Measurements from ENCODE around the gene SPECC1. TPM values are rescaled to one million over a fixed set of nuclear protein-coding genes. Genes with fewer than 3 reads are reported as not detected.

Gene SPECC1
- total RNA-seq, 1 experiment from 2014 or later, result 43.5 TPM

GRCh38 chr17:20278805-20279204 lies 269.6 kb downstream of the SPECC1 start:
- peaks cover 0 to 5% of the 10 kb centered on the region in 2 experiments; a peak in 1 of 4 replicates for H3K4me1 ChIP-seq (ENCODE audit: control insufficient read depth in 1 of 2, insufficient read depth in 2 of 2, low read length in 2 of 2)
- intact Hi-C loops (cut with micrococcal nuclease), result no loop called here
- no peaks in the 10 kb centered on the region for H3K9me3 ChIP-seq (ENCODE audit: control insufficient read depth in 1 of 2, insufficient read depth in 1 of 2, low read depth in 1 of 2, low read length in 2 of 2)
- no peak overlapping the region for H2AFZ ChIP-seq (ENCODE audit: low read depth, low read length, poor library complexity, severe bottlenecking)
- RAD21 ChIA-PET (ENCODE audit: low non-redundant PET in 1 of 2, low total read pairs in 2 of 2, uncharacterized antibody in 2 of 2, unreplicated experiment in 2 of 2), result no interaction called here
- no peaks in the 10 kb centered on the region for H3K9me2 ChIP-seq (ENCODE audit: insufficient read depth)
- TF ChIP-seq ZNF274 (IDR thresholded peaks at IDR 0.05; ENCODE audit: low read depth, low read length) (no peak), YY1 (IDR thresholded peaks at IDR 0.05; ENCODE audit: extremely low read depth, insufficient replicate concordance, low read depth, low read length) (no peak), RAD21 (IDR thresholded peaks at IDR 0.05; ENCODE audit: low read depth) (no peak), ATF3 (IDR thresholded peaks at IDR 0.05) (no peak), EZH2phosphoT487 (IDR thresholded peaks at IDR 0.05; ENCODE audit: borderline replicate concordance) (no peak), REST (IDR thresholded peaks at IDR 0.05; ENCODE audit: low read depth) (no peak), SP1 (IDR thresholded peaks at IDR 0.05; ENCODE audit: low read depth) (no peak), CBX3 (IDR thresholded peaks at IDR 0.05; ENCODE audit: low read depth) (no peak), JUND (IDR thresholded peaks at IDR 0.05) (no peak), SRF (IDR thresholded peaks at IDR 0.05; ENCODE audit: low read depth) (no peak), POLR2A (IDR thresholded peaks at IDR 0.05; ENCODE audit: borderline replicate concordance, extremely low read depth, insufficient read depth, insufficient read length) (no peak), MAX (IDR thresholded peaks at IDR 0.05) (no peak), FOSL1 (IDR thresholded peaks at IDR 0.05; ENCODE audit: low read depth) (no peak), SIN3A (IDR thresholded peaks at IDR 0.05; ENCODE audit: low read depth) (no peak), TCF7L2 (IDR thresholded peaks at IDR 0.05; ENCODE audit: borderline replicate concordance, extremely low read depth, insufficient read depth, insufficient read length) (no peak), ZFX (IDR thresholded peaks at IDR 0.05) (no peak)
- TF ChIP-seq, protein P1, sequence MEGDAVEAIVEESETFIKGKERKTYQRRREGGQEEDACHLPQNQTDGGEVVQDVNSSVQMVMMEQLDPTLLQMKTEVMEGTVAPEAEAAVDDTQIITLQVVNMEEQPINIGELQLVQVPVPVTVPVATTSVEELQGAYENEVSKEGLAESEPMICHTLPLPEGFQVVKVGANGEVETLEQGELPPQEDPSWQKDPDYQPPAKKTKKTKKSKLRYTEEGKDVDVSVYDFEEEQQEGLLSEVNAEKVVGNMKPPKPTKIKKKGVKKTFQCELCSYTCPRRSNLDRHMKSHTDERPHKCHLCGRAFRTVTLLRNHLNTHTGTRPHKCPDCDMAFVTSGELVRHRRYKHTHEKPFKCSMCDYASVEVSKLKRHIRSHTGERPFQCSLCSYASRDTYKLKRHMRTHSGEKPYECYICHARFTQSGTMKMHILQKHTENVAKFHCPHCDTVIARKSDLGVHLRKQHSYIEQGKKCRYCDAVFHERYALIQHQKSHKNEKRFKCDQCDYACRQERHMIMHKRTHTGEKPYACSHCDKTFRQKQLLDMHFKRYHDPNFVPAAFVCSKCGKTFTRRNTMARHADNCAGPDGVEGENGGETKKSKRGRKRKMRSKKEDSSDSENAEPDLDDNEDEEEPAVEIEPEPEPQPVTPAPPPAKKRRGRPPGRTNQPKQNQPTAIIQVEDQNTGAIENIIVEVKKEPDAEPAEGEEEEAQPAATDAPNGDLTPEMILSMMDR (IDR thresholded peaks at IDR 0.05 in 2 of 3, conservative IDR thresholded peaks at IDR 0.05 in 1 of 3; ENCODE audit: borderline replicate concordance in 1 of 3, insufficient read depth in 1 of 3, low read depth in 2 of 3, low read length in 2 of 3), result no peak
- POLR2A ChIA-PET, result no interaction called here
- no peak for DNase-seq (ENCODE audit: low read depth, low spot score)
- H3K36me3 ChIP-seq (ENCODE audit: control insufficient read depth in 1 of 2, insufficient read depth in 2 of 2, low read length in 2 of 2), result no peaks in the 10 kb centered on the region
- no peaks in the 10 kb centered on the region for H4K20me1 ChIP-seq (ENCODE audit: insufficient read depth)
- no peak overlapping the region for H3K9ac ChIP-seq (ENCODE audit: low read length)
- no peak overlapping the region for H3K4me3 ChIP-seq (replicated peaks in 1 of 2; ENCODE audit: low read depth in 1 of 2, low read length in 2 of 2)
- no peaks in the 10 kb centered on the region for H3K79me2 ChIP-seq (ENCODE audit: insufficient read depth, low read length)
- CTCF ChIA-PET, result no interaction called here
- no peaks in the 10 kb centered on the region for H3K27me3 ChIP-seq (ENCODE audit: insufficient read depth, low read length)
- no peak overlapping the region for H3K4me2 ChIP-seq (ENCODE audit: low read length)
- no peak for ATAC-seq
- no peak overlapping the region for H3K27ac ChIP-seq (ENCODE audit: low read depth, low read length)
- no TSS peak for BruUV-seq (replicated peaks)

Measured in HCT116 (cell line).